Liver (tissue), 9 donors: ENCODE results near the gene APBB1IP. TPM values are rescaled to one million over a fixed set of nuclear protein-coding genes. Genes with fewer than 3 reads are reported as not detected.

Experiments used
- DNase-seq: peaks from one replicate; pipeline ENCODE4 v3.0.0-alpha.2; 2017; ENCODE audit warnings: low spot score
- H3K27ac ChIP-seq, 2 donors: one replicate each; pipeline ENCODE4 v1.7.0; 2013; ENCODE audit warnings: inconsistent platforms in 2 of 2, low read length in 2 of 2, control low read depth in 1 of 2, low read depth in 1 of 2, mild to moderate bottlenecking in 1 of 2
- H3K27me3 ChIP-seq, 4 donors: one replicate each; pipeline versions ENCODE4 v1.6.1 to v1.7.0; 2013; ENCODE audit warnings: low read length in 3 of 4, inconsistent platforms in 1 of 4, mild to moderate bottlenecking in 1 of 4, moderate library complexity in 1 of 4; ENCODE audit not compliant: control insufficient read depth in 4 of 4, insufficient read depth in 4 of 4
- H3K36me3 ChIP-seq, 4 donors: one replicate each; pipeline versions ENCODE4 v1.6.1 to v1.7.0; 2013; ENCODE audit warnings: low read length in 3 of 4, mild to moderate bottlenecking in 3 of 4, low read depth in 1 of 4, moderate library complexity in 1 of 4; ENCODE audit not compliant: control insufficient read depth in 4 of 4, insufficient read depth in 3 of 4
- H3K4me1 ChIP-seq, 4 donors: one replicate each; pipeline versions ENCODE4 v1.6.1 to v1.7.0; 2013; ENCODE audit warnings: low read length in 3 of 4, mild to moderate bottlenecking in 3 of 4, moderate library complexity in 1 of 4; ENCODE audit not compliant: control insufficient read depth in 4 of 4, insufficient read depth in 4 of 4
- H3K4me3 ChIP-seq, 3 donors: one replicate each; pipeline versions ENCODE4 v1.6.1 to v1.7.0; 2013; ENCODE audit warnings: low read length in 3 of 3, control low read depth in 1 of 3, low read depth in 1 of 3, mild to moderate bottlenecking in 1 of 3
- H3K9ac ChIP-seq, 2 donors: one replicate each; pipeline ENCODE4 v1.7.0; 2013; ENCODE audit warnings: low read length in 2 of 2, mild to moderate bottlenecking in 2 of 2, moderate library complexity in 2 of 2, control low read depth in 1 of 2, low read depth in 1 of 2
- H3K9me3 ChIP-seq, 4 donors: one replicate each; pipeline versions ENCODE4 v1.6.1 to v1.7.0; 2013; ENCODE audit warnings: low read length in 3 of 4; ENCODE audit not compliant: control insufficient read depth in 4 of 4
- ATF3 ChIP-seq: IDR thresholded peaks from 2 replicates; pipeline ENCODE4 v1.6.1; 2016; ENCODE audit warnings: antibody characterized with exemption
- CTCF ChIP-seq: fragments of 150-350 bp; IDR thresholded peaks from 2 replicates; pipeline ENCODE4 v1.5.1; 2017; ENCODE audit warnings: improper control_type of control experiment, low read depth, low read length; ENCODE audit not compliant: missing input control
- EGR1 ChIP-seq, 2 donors: IDR thresholded peaks; 2 replicates each; pipeline ENCODE4 v1.6.1; 2016 to 2018; ENCODE audit warnings: antibody characterized with exemption in 2 of 2, low read depth in 2 of 2
- FOXA1 ChIP-seq: IDR thresholded peaks from 2 replicates; pipeline ENCODE4 v1.6.1; 2016; ENCODE audit warnings: antibody characterized with exemption
- FOXA2 ChIP-seq: IDR thresholded peaks from 2 replicates; pipeline ENCODE4 v1.6.1; 2016; ENCODE audit warnings: antibody characterized with exemption
- GABPA ChIP-seq, 2 donors: IDR thresholded peaks in 1 of 2; conservative IDR thresholded peaks in 1 of 2; 2 replicates each; pipeline ENCODE4 v1.6.1; 2016; ENCODE audit warnings: antibody characterized with exemption in 2 of 2, mild to moderate bottlenecking in 1 of 2, moderate library complexity in 1 of 2
- HNF4A ChIP-seq, 2 donors: conservative IDR thresholded peaks; 2 replicates each; pipeline ENCODE4 v1.6.1; 2016; ENCODE audit warnings: antibody characterized with exemption in 2 of 2, mild to moderate bottlenecking in 2 of 2
- HNF4G ChIP-seq: IDR thresholded peaks from 2 replicates; pipeline ENCODE4 v1.6.1; 2016; ENCODE audit warnings: antibody characterized with exemption
- JUND ChIP-seq, 2 donors: IDR thresholded peaks; 2 replicates each; pipeline ENCODE4 v1.6.1; 2016; ENCODE audit warnings: antibody characterized with exemption in 2 of 2
- MAX ChIP-seq: IDR thresholded peaks from 2 replicates; pipeline ENCODE4 v1.6.1; 2016; ENCODE audit warnings: antibody characterized with exemption
- NR2F2 ChIP-seq: IDR thresholded peaks from 2 replicates; pipeline ENCODE4 v1.6.1; 2016; ENCODE audit warnings: antibody characterized with exemption
- RAD21 ChIP-seq, 2 donors: IDR thresholded peaks; 2 replicates each; pipeline ENCODE4 v1.6.1; 2016; ENCODE audit warnings: antibody characterized with exemption in 2 of 2, mild to moderate bottlenecking in 2 of 2
- REST ChIP-seq: IDR thresholded peaks from 2 replicates; pipeline ENCODE4 v1.6.1; 2016; ENCODE audit warnings: antibody characterized with exemption, mild to moderate bottlenecking
- RXRA ChIP-seq, 2 donors: IDR thresholded peaks; 2 replicates each; pipeline ENCODE4 v1.6.1; 2017 to 2018; ENCODE audit warnings: antibody characterized with exemption in 2 of 2, mild to moderate bottlenecking in 1 of 2
- SP1 ChIP-seq: IDR thresholded peaks from 2 replicates; pipeline ENCODE4 v1.6.1; 2018; ENCODE audit warnings: antibody characterized with exemption, mild to moderate bottlenecking
- TAF1 ChIP-seq: conservative IDR thresholded peaks from 2 replicates; pipeline ENCODE4 v1.6.1; 2016; ENCODE audit warnings: antibody characterized with exemption, mild to moderate bottlenecking
- YY1 ChIP-seq: IDR thresholded peaks from 2 replicates; pipeline ENCODE4 v1.6.1; 2016; ENCODE audit warnings: antibody characterized with exemption, mild to moderate bottlenecking
- ZBTB33 ChIP-seq: IDR thresholded peaks from 2 replicates; pipeline ENCODE4 v1.6.1; 2016; ENCODE audit warnings: antibody characterized with exemption
- WGBS: extraction: QIAGEN DNeasy Blood & Tissue Kit; methylation state at CpG from one replicate; pipeline ENCODE4 v1.1.7; 2013; 5-methylcytosine and 5-hydroxymethylcytosine counted together
- polyA plus RNA-seq, 2 donors: library from polyadenylated mRNA; stranded (reverse) in 1 of 2; unstranded in 1 of 2; fragments of 200-250 nt in 1 of 2; fragments of >200 nt in 1 of 2; fragmentation: Nextera tagmentation in 1 of 2; extraction: Ambion mirVana in 1 of 2; gene quantifications; one replicate each; pipeline versions ENCODE4 v1.2.1 to v1.2.3, GENCODE V29; 2013 to 2015
- total RNA-seq, 2 donors: library from RNA; depleted of rRNA; stranded (reverse); fragments of >200 nt; gene quantifications; one replicate each; pipeline ENCODE4 v1.2.3, GENCODE V29; 2014
- donor health status: healthy.
- donor health status: healthy.
- donor health status: healthy.
- donor health status: healthy.
- donor health status: healthy.

The APBB1IP gene
- total and polyA plus RNA-seq, 4 donors: 9.3 to 28.4 (median 12.8) TPM

GRCh38 chr10:26516540-26517101, 78.5 kb downstream of the APBB1IP start:
- no peak for DNase-seq
- H3K36me3 ChIP-seq: peaks cover 6 to 51% (median 47%) of the 10 kb centered on the region in 4 donors
- WGBS: 69% methylated on average over 11 of the region's 11 CpGs
- TF ChIP-seq FOXA1 (no peak), MAX (no peak)
- H3K9me3 ChIP-seq: peaks cover 0 to 6% (median 2%) of the 10 kb centered on the region in 4 donors
- H3K27me3 ChIP-seq: no peaks in the 10 kb centered on the region
- H3K27ac ChIP-seq: no peak overlapping the region
- no peaks in the 10 kb centered on the region for H3K4me1 ChIP-seq
- no peak overlapping the region for H3K4me3 ChIP-seq
- H3K9ac ChIP-seq: no peak overlapping the region

GRCh38 chr10:26517141-26517867, 79.2 kb downstream of the APBB1IP start:
- H3K27ac ChIP-seq: no peak overlapping the region
- DNase-seq: no peak
- H3K9ac ChIP-seq: no peak overlapping the region
- 87% methylated on average over 9 of the region's 9 CpGs for WGBS
- peaks cover 6 to 47% (median 42%) of the 10 kb centered on the region in 4 donors for H3K36me3 ChIP-seq
- no peak overlapping the region for H3K4me3 ChIP-seq
- H3K27me3 ChIP-seq: no peaks in the 10 kb centered on the region
- H3K9me3 ChIP-seq: peaks cover 0 to 6% (median 1%) of the 10 kb centered on the region in 4 donors
- no peak for TF ChIP-seq MAX
- H3K4me1 ChIP-seq: no peaks in the 10 kb centered on the region

- H3K27me3 ChIP-seq: no peaks in the 10 kb centered on the region
- H3K4me1 ChIP-seq: no peaks in the 10 kb centered on the region
- peaks cover 6 to 34% (median 31%) of the 10 kb centered on the region in 4 donors for H3K36me3 ChIP-seq
- 88% methylated on average over 1 of the region's 1 CpG for WGBS
- no peak overlapping the region for H3K27ac ChIP-seq
- no peak overlapping the region for H3K9ac ChIP-seq
- no peak for DNase-seq
- H3K4me3 ChIP-seq: no peak overlapping the region
- no peak for TF ChIP-seq TAF1
- no peak for TF ChIP-seq JUND (IDR thresholded peaks at IDR 0.05)
- TF ChIP-seq YY1: no peak
- no peak for TF ChIP-seq GABPA (IDR thresholded peaks at IDR 0.05 in 1 of 2, conservative IDR thresholded peaks at IDR 0.05 in 1 of 2)
- TF ChIP-seq MAX: no peak
- no peak for TF ChIP-seq EGR1 (IDR thresholded peaks at IDR 0.05; ENCODE audit: low read depth in 2 of 2)
- no peak for TF ChIP-seq FOXA2
- no peak for TF ChIP-seq RXRA (IDR thresholded peaks at IDR 0.05)
- no peak for TF ChIP-seq HNF4G
- no peak for TF ChIP-seq HNF4A (conservative IDR thresholded peaks at IDR 0.05)
- TF ChIP-seq RAD21 (IDR thresholded peaks at IDR 0.05): no peak
- TF ChIP-seq FOXA1: no peak
- TF ChIP-seq ATF3: no peak
- no peak for TF ChIP-seq NR2F2
- no peak for TF ChIP-seq CTCF
- TF ChIP-seq SP1: no peak
- no peak for TF ChIP-seq ZBTB33
- TF ChIP-seq REST: no peak
- H3K9me3 ChIP-seq: no peaks in the 10 kb centered on the region
These were observed 81.7 kb downstream of the APBB1IP start for GRCh38 chr10:26519803-26520202.
